A549 (cell line): ENCODE measurements around the gene ASIC2. TPM values are rescaled to one million over a fixed set of nuclear protein-coding genes. Genes with fewer than 3 reads are reported as not detected.
A peak's percentile ranks its signal among the peaks of the same experiment; 100 is the strongest.

Experiments
- ATAC-seq, 2 experiments: fragments of 200-7000 bp in 1 of 2; fragments of >200 bp in 1 of 2; cut with Nextera tagmentation in 1 of 2; cut with Tn5 transposase in 1 of 2; 3 replicates each; pipeline versions ENCODE4 v1.8.0 to v1.9.1; 2018 to 2020; ENCODE audit warnings: mild to moderate bottlenecking in 1 of 2, moderate library complexity in 1 of 2
- CTCF ChIA-PET: fragments of 300-600 bp; sonication (Branson Sonifier 250); formaldehyde crosslinking; extraction: SDS; loops from one replicate; lab custom pipeline; 2021; ENCODE audit warnings: antibody characterized with exemption, inconsistent platforms; lab: Yijun Ruan, JAX
- POLR2A ChIA-PET: fragments of 350-600 bp; formaldehyde crosslinking; extraction: SDS; loops from one replicate; lab custom pipeline; 2021; ENCODE audit warnings: antibody characterized with exemption, inconsistent platforms; lab: Yijun Ruan, JAX
- DNase-seq, 2 experiments: peaks; one replicate each; pipeline versions ENCODE4 v3.0.0 to v3.0.0-alpha.2; 2011 to 2016; ENCODE audit warnings: low read depth in 1 of 2, low spot score in 1 of 2
- FAIRE-seq: peaks from 2 replicates; lab custom pipeline; 2011; peaks lifted over from hg19 to GRCh38; lab: Jason Lieb, UNC
- H3K27ac ChIP-seq, 2 experiments: fragments of >200 bp; sonication (Bioruptor Twin); formaldehyde crosslinking; 3 replicates each; pipeline ENCODE4 v1.5.1; 2016 to 2017
- H3K4me1 ChIP-seq: fragments of >200 bp; sonication (Bioruptor Twin); formaldehyde crosslinking; 3 replicates; pipeline ENCODE4 v1.6.1; 2016
- H3K4me2 ChIP-seq: fragments of >200 bp; sonication (Bioruptor Twin); formaldehyde crosslinking; 3 replicates; pipeline ENCODE4 v1.6.1; 2016
- H3K4me3 ChIP-seq: fragments of >200 bp; sonication (Bioruptor Twin); formaldehyde crosslinking; 3 replicates; pipeline ENCODE4 v1.5.1; 2016
- H3K9me3 ChIP-seq: fragments of >200 bp; sonication (Bioruptor Twin); formaldehyde crosslinking; 3 replicates; pipeline ENCODE4 v1.6.1; 2016
- BHLHE40 ChIP-seq: IDR thresholded peaks from 2 replicates; pipeline ENCODE4 v1.6.1; 2012; ENCODE audit warnings: low read depth, low read length, inconsistent platforms
- CBX2 ChIP-seq: fragments of 200-600 bp; sonication (generic); IDR thresholded peaks from 2 replicates; pipeline ENCODE4 v1.6.1; 2016; ENCODE audit warnings: low read depth, mild to moderate bottlenecking, borderline replicate concordance
- CHD4 ChIP-seq: fragments of 200-600 bp; sonication (generic); IDR thresholded peaks from 2 replicates; pipeline ENCODE4 v1.6.1; 2016; ENCODE audit warnings: antibody characterized with exemption, mild to moderate bottlenecking, borderline replicate concordance
- EHF ChIP-seq: fragments of 250-450 bp; sonication (Bioruptor Pico); IDR thresholded peaks from 2 replicates; pipeline ENCODE4 v1.5.0; 2020; ENCODE audit warnings: mild to moderate bottlenecking
- EHMT2 ChIP-seq: fragments of 200-600 bp; sonication (generic); IDR thresholded peaks from 2 replicates; pipeline ENCODE4 v1.6.1; 2016; ENCODE audit warnings: antibody characterized with exemption, low read depth, mild to moderate bottlenecking, moderate library complexity
- ESRRA ChIP-seq: fragments of 150-350 bp; IDR thresholded peaks from 2 replicates; pipeline ENCODE4 v1.6.1; 2014; ENCODE audit warnings: mild to moderate bottlenecking, low read length, borderline replicate concordance
- FOSB ChIP-seq: fragments of 250-450 bp; sonication (Bioruptor Pico); IDR thresholded peaks from 2 replicates; pipeline ENCODE4 v1.5.0; 2020; ENCODE audit warnings: mild to moderate bottlenecking, moderate library complexity
- HEYL ChIP-seq: fragments of 250-450 bp; sonication (Bioruptor Pico); IDR thresholded peaks from 2 replicates; pipeline ENCODE4 v1.8.0; 2021; ENCODE audit warnings: mild to moderate bottlenecking, moderate library complexity
- HOXA7 ChIP-seq: fragments of 250-450 bp; sonication (Bioruptor Pico); IDR thresholded peaks from 2 replicates; pipeline ENCODE4 v1.5.0; 2020; ENCODE audit warnings: mild to moderate bottlenecking, moderate library complexity
- JUN ChIP-seq, 2 experiments: fragments of >200 bp; sonication (Bioruptor Twin); formaldehyde crosslinking; IDR thresholded peaks; 2 replicates in 1 of 2; 3 replicates in 1 of 2; pipeline ENCODE4 v1.6.1; 2016 to 2017
- KDM1A ChIP-seq: fragments of 200-600 bp; sonication (generic); IDR thresholded peaks from 2 replicates; pipeline ENCODE4 v1.6.1; 2016; ENCODE audit warnings: low read depth, mild to moderate bottlenecking
- NPAS2 ChIP-seq: fragments of 250-450 bp; sonication (Bioruptor Pico); IDR thresholded peaks from 2 replicates; pipeline ENCODE4 v1.8.0; 2022; ENCODE audit warnings: mild to moderate bottlenecking, moderate library complexity, borderline replicate concordance
- NR3C1 ChIP-seq: fragments of >200 bp; sonication (Bioruptor Twin); formaldehyde crosslinking; IDR thresholded peaks from 3 replicates; pipeline ENCODE4 v1.6.1; 2017
- PHF8 ChIP-seq: fragments of 200-600 bp; sonication (generic); IDR thresholded peaks from 2 replicates; pipeline ENCODE4 v1.6.1; 2016; ENCODE audit warnings: low read depth, mild to moderate bottlenecking, antibody characterized with exemption, moderate library complexity, borderline replicate concordance
- POLR2AphosphoS2 ChIP-seq: conservative IDR thresholded peaks from 2 replicates; pipeline ENCODE4 v1.6.1; 2012; ENCODE audit warnings: low read length, improper control_type of control experiment, inconsistent platforms
- RCOR1 ChIP-seq: fragments of 150-350 bp; IDR thresholded peaks from 2 replicates; pipeline ENCODE4 v1.6.1; 2014; ENCODE audit warnings: antibody characterized with exemption, low read length, low read depth
- RFX5 ChIP-seq: fragments of 450-650 bp; IDR thresholded peaks from 2 replicates; pipeline ENCODE4 v1.7.1; 2014; ENCODE audit warnings: antibody characterized with exemption, mild to moderate bottlenecking, moderate library complexity
- RNF2 ChIP-seq: fragments of 200-600 bp; sonication (generic); IDR thresholded peaks from 2 replicates; pipeline ENCODE4 v1.6.1; 2016; ENCODE audit warnings: low read depth, mild to moderate bottlenecking, antibody characterized with exemption, moderate library complexity, borderline replicate concordance
- ZFP36 ChIP-seq: fragments of 450-650 bp; IDR thresholded peaks from 2 replicates; pipeline ENCODE4 v1.6.1; 2014; ENCODE audit warnings: borderline replicate concordance; ENCODE audit not compliant: partially characterized antibody
- WGBS: methylation state at CpG from one replicate; pipeline ENCODE4 v1.1.6; 2017; ENCODE audit errors: missing lambda C conversion rate; 5-methylcytosine and 5-hydroxymethylcytosine counted together
- polyA plus RNA-seq, 4 experiments: library from polyadenylated mRNA; depleted of rRNA in 3 of 4; stranded (reverse); fragments of >200 nt; fragmentation: RNase III in 1 of 4; extraction: RNeasy Plus Mini Kit Qiagen cat#74134 plus additional on column Dnase treatment in 1 of 4; gene quantifications; 2 replicates in 3 of 4; 3 replicates in 1 of 4; pipeline ENCODE4 v1.2.3, GENCODE V29; 2011 to 2017
- TF ChIP-seq, protein P1 (sequence below): fragments of 250-450 bp; sonication (Bioruptor Pico); IDR thresholded peaks from 2 replicates; pipeline ENCODE4 v1.5.0; 2020; ENCODE audit warnings: low read depth, mild to moderate bottlenecking, moderate library complexity
- TF ChIP-seq, protein P2 (sequence below): fragments of >200 bp; sonication (Bioruptor Twin); formaldehyde crosslinking; IDR thresholded peaks from 2 replicates; pipeline ENCODE4 v1.6.1; 2016
- TF ChIP-seq, protein P3 (sequence below): fragments of >200 bp; sonication (Bioruptor Twin); formaldehyde crosslinking; IDR thresholded peaks from 3 replicates; pipeline ENCODE4 v1.6.1; 2016
- TF ChIP-seq, protein P4 (sequence below): IDR thresholded peaks from 2 replicates; pipeline ENCODE4 v1.6.1; 2012

ASIC2 gene
- polyA plus RNA-seq, 2 of the 4 experiments (the other 2 are of a cell fraction) = 1.5 to 1.9 TPM

DNA sequence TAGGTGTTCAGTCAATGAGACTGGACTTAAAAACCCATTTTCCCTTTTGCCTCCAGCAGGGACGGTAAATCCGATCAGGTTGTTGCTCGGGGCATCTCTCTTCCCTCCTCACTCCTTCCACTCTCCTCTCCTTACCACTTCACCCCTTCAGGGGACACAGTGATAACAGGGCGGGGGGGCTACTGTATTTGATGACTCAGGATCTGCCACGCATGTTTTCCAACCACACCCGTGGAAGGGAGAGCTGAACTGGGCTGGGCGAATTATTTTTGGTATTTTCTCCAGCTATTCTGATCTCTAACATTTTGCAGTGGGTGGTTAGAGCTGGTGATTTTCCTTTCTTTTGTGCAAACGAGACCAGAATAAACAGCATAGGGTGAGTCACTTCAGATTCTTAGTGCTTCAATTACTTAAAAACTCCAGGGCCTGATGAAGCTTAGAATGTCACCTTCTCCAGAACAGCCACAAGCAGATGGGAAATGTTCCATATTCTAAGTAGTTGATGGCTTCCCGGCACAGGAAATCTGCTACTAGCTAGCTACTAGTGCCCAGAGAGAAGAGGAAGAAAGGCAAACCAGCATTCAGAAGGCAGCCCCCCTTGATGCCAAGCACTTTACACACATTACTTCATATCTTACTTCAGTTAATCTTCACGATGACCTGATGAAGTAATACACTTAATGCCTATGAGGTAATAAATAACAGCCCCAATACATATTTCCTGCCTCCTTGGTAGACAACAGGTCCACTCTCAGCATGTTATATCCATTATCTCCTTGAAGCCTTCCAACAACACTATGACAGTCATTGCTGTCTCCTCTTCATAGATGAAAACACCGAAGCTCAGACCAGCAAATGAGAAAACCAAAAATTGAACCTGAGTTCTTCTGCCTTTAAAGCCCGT lies 74.1 kb downstream of the ASIC2 start (continued):
- TF ChIP-seq, protein P1, sequence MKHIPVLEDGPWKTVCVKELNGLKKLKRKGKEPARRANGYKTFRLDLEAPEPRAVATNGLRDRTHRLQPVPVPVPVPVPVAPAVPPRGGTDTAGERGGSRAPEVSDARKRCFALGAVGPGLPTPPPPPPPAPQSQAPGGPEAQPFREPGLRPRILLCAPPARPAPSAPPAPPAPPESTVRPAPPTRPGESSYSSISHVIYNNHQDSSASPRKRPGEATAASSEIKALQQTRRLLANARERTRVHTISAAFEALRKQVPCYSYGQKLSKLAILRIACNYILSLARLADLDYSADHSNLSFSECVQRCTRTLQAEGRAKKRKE = no peak
- no peak for TF ChIP-seq FOSB

DNA sequence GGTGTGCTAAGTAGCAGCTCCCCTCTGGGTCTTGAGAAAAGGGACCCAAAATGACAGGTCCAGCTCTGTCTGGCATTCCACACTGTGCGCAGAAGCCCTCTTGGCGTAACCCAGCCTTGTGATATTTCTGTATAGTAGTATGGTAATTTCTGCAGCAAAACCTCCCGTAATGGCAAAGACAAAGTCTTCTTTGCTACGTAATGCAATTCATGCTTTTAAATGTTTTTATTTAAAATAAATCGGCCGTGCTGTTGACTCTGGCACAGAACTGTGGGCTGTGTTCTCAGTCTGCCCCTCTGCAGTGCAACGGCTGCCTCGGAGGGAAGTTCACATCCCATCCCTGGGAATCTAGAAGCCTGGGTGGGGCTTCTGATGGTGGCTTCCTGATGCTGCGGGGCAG lies 75.2 kb downstream of the ASIC2 start:
- FAIRE-seq (no peak), DNase-seq (no peak), ATAC-seq (no peak)
- 71% methylated on average over 9 of the region's 9 CpGs for WGBS
- H3K27ac ChIP-seq = no peak overlapping the region; a peak in 1 of 6 replicates
- no peak overlapping the region for H3K4me2 ChIP-seq
- ChIA-PET CTCF (interaction anchor here (0.8 kb wide), 1 partner anchor 46 kb away, joined by 4 read pairs; no protein-coding TSS in a partner anchor), POLR2A (no interaction called here)
- no peaks in the 10 kb centered on the region for H3K9me3 ChIP-seq
- no peak for TF ChIP-seq FOSB
- TF ChIP-seq, protein P2, sequence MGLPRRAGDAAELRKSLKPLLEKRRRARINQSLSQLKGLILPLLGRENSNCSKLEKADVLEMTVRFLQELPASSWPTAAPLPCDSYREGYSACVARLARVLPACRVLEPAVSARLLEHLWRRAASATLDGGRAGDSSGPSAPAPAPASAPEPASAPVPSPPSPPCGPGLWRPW = no peak
- TF ChIP-seq HOXA7 = no peak
- TF ChIP-seq CHD4 = no peak
- no peak for TF ChIP-seq EHMT2
- TF ChIP-seq, protein P3, sequence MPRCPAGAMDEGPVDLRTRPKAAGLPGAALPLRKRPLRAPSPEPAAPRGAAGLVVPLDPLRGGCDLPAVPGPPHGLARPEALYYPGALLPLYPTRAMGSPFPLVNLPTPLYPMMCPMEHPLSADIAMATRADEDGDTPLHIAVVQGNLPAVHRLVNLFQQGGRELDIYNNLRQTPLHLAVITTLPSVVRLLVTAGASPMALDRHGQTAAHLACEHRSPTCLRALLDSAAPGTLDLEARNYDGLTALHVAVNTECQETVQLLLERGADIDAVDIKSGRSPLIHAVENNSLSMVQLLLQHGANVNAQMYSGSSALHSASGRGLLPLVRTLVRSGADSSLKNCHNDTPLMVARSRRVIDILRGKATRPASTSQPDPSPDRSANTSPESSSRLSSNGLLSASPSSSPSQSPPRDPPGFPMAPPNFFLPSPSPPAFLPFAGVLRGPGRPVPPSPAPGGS = no peak
- no peak for TF ChIP-seq NPAS2
- TF ChIP-seq EHF (CRISPR knock-in tag) = no peak
- TF ChIP-seq JUN (IDR thresholded peaks at IDR 0.05) = no peak
- no peak for TF ChIP-seq RFX5
- no peak for TF ChIP-seq RNF2
- no peak for TF ChIP-seq RCOR1
- TF ChIP-seq POLR2AphosphoS2 = no peak
- no peak for TF ChIP-seq ZFP36
- no peak for TF ChIP-seq BHLHE40
- no peak for TF ChIP-seq NR3C1
- H3K4me1 ChIP-seq = peaks cover 19% of the 10 kb centered on the region
- no peak overlapping the region for H3K4me3 ChIP-seq

DNA sequence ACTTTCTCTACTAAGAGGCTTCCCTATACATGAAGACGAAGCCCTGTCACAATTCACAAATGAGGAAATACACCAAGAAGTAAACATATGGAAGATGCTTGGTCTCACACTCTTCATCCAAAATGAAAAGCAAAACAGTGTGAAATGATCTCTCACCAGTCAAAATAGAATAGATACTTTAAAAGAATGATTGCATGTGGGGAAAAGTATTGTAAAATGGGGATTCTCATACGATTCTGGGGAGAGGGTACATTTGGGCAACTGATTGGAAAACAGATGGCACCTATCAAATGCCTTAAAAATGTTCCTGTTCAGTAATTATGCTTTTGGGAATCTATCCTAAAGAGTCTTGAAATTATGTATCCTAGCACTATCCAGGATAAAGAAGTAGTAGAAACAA lies 78.1 kb downstream of the ASIC2 start:
- POLR2A ChIA-PET = no interaction called here
- 42% methylated on average over 2 of the region's 2 CpGs for WGBS
- H3K4me1 ChIP-seq = peaks cover 19% of the 10 kb centered on the region
- H3K4me3 ChIP-seq = no peak overlapping the region
- CTCF ChIA-PET = no interaction called here
- ATAC-seq (no peak), DNase-seq (no peak), FAIRE-seq (peak; percentile 54)
- no peak for TF ChIP-seq ESRRA
- no peak overlapping the region for H3K4me2 ChIP-seq
- H3K27ac ChIP-seq = no peak overlapping the region
- H3K9me3 ChIP-seq = no peaks in the 10 kb centered on the region; the same call in 2 of the 3 replicates

DNA sequence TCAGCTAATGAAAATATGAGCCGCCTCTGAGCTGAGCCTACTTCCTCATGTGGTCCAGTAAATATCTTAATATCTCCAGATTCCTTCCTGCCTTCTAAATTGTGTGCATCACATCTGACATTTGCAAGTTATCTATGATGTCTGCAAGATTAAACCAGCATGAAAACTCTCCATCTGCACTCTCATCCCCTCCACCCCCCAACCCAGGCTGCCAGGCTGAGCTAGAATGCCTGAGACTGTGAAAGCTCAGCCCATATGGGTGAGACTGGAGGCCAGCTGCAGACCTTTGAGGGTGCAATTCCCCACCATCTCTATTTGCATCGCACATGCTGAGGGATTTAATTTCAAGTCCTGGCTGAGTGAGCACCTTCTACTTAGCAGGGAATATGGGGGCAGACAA lies 82.8 kb downstream of the ASIC2 start:
- CTCF ChIA-PET = interaction anchor here (0.8 to 1.9 kb wide), 3 partner anchors 8 to 82 kb away, joined by 3 to 7 read pairs (median 4); partner anchors contain the start of gene ASIC2
- TF ChIP-seq KDM1A (no peak), CBX2 (no peak), HEYL (no peak), PHF8 (no peak)
- TF ChIP-seq, protein P4, sequence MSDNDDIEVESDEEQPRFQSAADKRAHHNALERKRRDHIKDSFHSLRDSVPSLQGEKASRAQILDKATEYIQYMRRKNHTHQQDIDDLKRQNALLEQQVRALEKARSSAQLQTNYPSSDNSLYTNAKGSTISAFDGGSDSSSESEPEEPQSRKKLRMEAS = no peak
- no peak for FAIRE-seq
- Histone ChIP-seq H3K27ac (no peak overlapping the region), H3K4me3 (no peak overlapping the region), H3K4me2 (no peak overlapping the region), H3K9me3 (no peaks in the 10 kb centered on the region; the same call in 2 of the 3 replicates), H3K4me1 (0 out of 3 replicates have a peak, but pooled peaks cover 3% of the 10 kb centered on the region)
- POLR2A ChIA-PET = no interaction called here
- no peak for ATAC-seq
- no peak for DNase-seq
- 46% methylated on average over 2 of the region's 2 CpGs for WGBS
